Measurements from ENCODE around the gene PTGDS.

GRCh38 chr9:136928591-136928990 is 48.7 kb upstream of the PTGDS start:
- no peak for TF ChIP-seq CTCF (IDR thresholded peaks at IDR 0.05)
- no peak for TF ChIP-seq ARID4B (CRISPR knock-in tag; IDR thresholded peaks at IDR 0.05; ENCODE audit: borderline replicate concordance)
- no peak for TF ChIP-seq MLX (CRISPR knock-in tag; IDR thresholded peaks at IDR 0.05)
- TF ChIP-seq ELF4 (CRISPR knock-in tag; IDR thresholded peaks at IDR 0.05; ENCODE audit: low read depth), result no peak
- no peak for TF ChIP-seq ATF2 (CRISPR knock-in tag; IDR thresholded peaks at IDR 0.05; ENCODE audit: borderline replicate concordance, low read depth)
- TF ChIP-seq HMGA2 (CRISPR knock-in tag; IDR thresholded peaks at IDR 0.05), result no peak
- no peak for TF ChIP-seq E2F5 (CRISPR knock-in tag; IDR thresholded peaks at IDR 0.05)
- no peak for TF ChIP-seq ZMAT4 (CRISPR knock-in tag; IDR thresholded peaks at IDR 0.05)
